SK-N-MC (cell line): Measurements from ENCODE around the gene ZFR2.

Experiments used
- DNase-seq: peaks from one replicate; pipeline ENCODE4 v3.0.0-alpha.2; 2011; ENCODE audit warnings: low read depth, low spot score
- H3K27ac ChIP-seq: fragments of 200-600 bp; sonication (generic); 2 replicates; pipeline ENCODE4 v1.5.1; 2016; ENCODE audit warnings: mixed run types
- H3K36me3 ChIP-seq: fragments of 200-600 bp; sonication (generic); 2 replicates; pipeline ENCODE4 v1.6.1; 2017; ENCODE audit warnings: antibody characterized with exemption, low read length, mixed read lengths; ENCODE audit not compliant: insufficient read depth
- H3K4me3 ChIP-seq: fragments of 200-600 bp; sonication (generic); 2 replicates; pipeline ENCODE4 v1.5.1; 2016
- H3K9ac ChIP-seq: fragments of 200-600 bp; sonication (generic); 2 replicates; pipeline ENCODE4 v1.8.0; 2017; ENCODE audit warnings: mixed run types, mixed read lengths; ENCODE audit not compliant: insufficient read length
- H3K9me3 ChIP-seq: fragments of 200-600 bp; sonication (generic); 2 replicates; pipeline ENCODE4 v1.6.1; 2017; ENCODE audit warnings: low read depth, mild to moderate bottlenecking, antibody characterized with exemption, low read length, moderate library complexity, mixed read lengths
- EZH2 ChIP-seq: fragments of 200-600 bp; sonication (generic); IDR thresholded peaks from one replicate; pipeline ENCODE4 v1.6.1; 2017; ENCODE audit warnings: antibody characterized with exemption
- FOXP2 ChIP-seq: optimal IDR thresholded peaks from 2 replicates; pipeline ENCODE3; 2011; ENCODE audit warnings: mild to moderate bottlenecking, moderate library complexity; ENCODE audit not compliant: insufficient read depth; ENCODE audit errors: extremely low read length, control extremely low read depth
- POLR2AphosphoS5 ChIP-seq: IDR thresholded peaks from 2 replicates; pipeline ENCODE4 v1.6.1; 2012; ENCODE audit warnings: mild to moderate bottlenecking, low read depth, low read length, borderline replicate concordance

Gene ZFR2

GRCh38 chr19:3857449-3858003, 11.3 kb downstream of the ZFR2 start:
- Histone ChIP-seq H3K27ac (no peak overlapping the region), H3K9me3 (no peaks in the 10 kb centered on the region), H3K36me3 (no peaks in the 10 kb centered on the region), H3K4me3 (no peak overlapping the region), H3K9ac (no peak overlapping the region)
- no peak for TF ChIP-seq EZH2
- TF ChIP-seq FOXP2, result no peak
- TF ChIP-seq POLR2AphosphoS5, result no peak
- no peak for DNase-seq

- Histone ChIP-seq H3K36me3 (no peaks in the 10 kb centered on the region), H3K4me3 (no peak overlapping the region), H3K27ac (no peak overlapping the region), H3K9me3 (no peaks in the 10 kb centered on the region), H3K9ac (no peak overlapping the region)
- TF ChIP-seq FOXP2, result no peak
- DNase-seq, result no peak
These were observed 13.5 kb downstream of the ZFR2 start for GRCh38 chr19:3855320-3855719.

DNA sequence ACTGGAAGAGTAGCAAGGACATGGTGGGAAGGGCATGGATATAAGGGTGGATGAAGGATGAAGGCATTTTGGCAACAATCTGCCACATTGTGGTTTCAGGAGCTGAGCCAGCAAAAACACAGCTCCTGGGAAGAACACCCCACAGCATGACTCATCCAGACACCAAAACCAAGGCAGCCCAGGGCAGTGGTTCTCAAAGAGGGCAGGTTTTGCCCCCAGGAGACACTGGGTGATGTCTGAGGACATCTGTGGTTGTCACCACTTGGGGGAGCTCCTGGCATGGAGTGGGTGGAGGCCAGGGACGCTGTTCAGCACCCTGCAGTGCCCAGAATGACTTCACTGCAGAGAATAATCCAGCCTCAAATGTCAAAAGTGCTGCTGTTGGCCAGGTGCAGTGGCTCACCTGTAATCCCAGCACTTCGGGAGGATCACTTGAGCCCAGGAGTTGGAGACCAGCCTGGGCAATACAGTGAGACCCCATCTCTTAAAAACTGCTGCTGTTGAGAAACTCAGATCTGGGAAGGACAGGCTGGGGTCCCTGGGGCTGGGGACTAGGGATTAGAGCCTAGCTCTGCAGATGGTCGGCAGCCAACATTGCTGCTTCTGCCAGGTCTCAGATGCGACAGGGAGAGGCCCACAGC, 16.1 kb downstream of the ZFR2 start:
- TF ChIP-seq FOXP2 (no peak), EZH2 (no peak), POLR2AphosphoS5 (no peak)
- no peak overlapping the region for H3K9ac ChIP-seq
- H3K27ac ChIP-seq, result no peak overlapping the region
- H3K4me3 ChIP-seq, result no peak overlapping the region
- H3K9me3 ChIP-seq, result no peaks in the 10 kb centered on the region
- DNase-seq, result no peak
- H3K36me3 ChIP-seq, result no peaks in the 10 kb centered on the region

DNA sequence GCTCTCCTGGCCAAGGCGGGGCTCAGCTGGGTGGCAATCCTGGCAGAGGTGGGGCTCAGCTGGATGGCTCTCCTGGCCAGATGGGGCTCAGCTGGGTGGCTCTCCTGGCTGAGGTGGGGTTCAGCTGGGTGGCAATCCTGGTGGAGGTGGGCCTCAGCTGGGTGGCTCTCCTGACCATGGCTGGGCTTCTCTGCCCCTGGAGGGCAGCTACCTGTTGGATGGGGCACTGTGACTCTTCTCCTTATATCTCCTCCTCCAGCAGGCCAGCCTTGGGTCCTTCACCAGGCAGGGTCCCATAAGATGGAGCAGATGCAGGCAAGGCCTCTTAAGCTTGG, 16.7 kb downstream of the ZFR2 start:
- Histone ChIP-seq H3K9ac (no peak overlapping the region), H3K4me3 (no peak overlapping the region), H3K27ac (no peak overlapping the region), H3K9me3 (no peaks in the 10 kb centered on the region), H3K36me3 (no peaks in the 10 kb centered on the region)
- TF ChIP-seq POLR2AphosphoS5 (no peak), FOXP2 (no peak), EZH2 (no peak)
- DNase-seq, result no peak

DNA sequence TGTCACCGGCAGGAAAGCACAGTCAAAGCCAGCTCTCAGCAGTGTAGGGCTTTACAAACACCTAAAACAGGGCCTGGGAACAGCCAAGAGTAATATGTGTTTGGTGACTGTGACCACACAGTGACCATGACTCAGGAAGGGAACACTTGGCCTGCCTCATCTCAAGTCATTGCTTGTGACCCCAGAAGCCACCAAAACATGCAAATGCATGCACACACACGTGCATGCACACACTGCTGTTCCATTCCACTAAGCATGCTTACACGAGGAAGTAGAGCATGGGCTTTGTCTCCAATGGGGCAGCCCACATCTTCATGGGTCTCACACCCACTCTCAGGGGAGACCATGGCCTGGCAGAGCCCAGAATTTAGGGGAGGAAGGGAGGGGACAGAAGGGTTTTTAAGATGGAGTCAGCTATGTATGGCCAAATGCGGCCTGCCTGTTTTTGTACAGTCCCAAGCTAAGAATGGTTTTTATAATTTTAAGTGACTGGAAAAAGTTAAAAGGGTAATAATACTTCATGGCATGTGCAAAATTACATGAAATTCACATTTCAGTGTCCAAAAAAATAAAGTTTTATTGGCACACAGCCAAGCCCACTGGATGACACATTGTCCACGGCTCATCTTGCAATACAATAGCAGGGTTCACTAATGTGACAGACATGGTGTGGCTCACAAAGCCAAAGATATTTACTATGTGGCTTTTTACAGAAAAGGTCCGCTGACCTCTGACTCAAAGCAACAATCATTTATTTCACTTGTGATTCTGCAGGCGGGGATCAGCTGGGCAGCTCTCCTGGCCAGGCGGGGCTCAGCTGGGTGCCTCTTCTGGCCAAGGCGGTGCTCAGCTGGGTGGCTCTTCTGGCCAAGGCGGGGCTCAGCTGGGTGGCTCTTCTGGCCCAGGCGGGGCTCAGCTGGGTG, 17.3 kb downstream of the ZFR2 start:
- no peak overlapping the region for H3K27ac ChIP-seq
- no peak for DNase-seq
- no peak overlapping the region for H3K4me3 ChIP-seq
- no peaks in the 10 kb centered on the region for H3K9me3 ChIP-seq
- H3K9ac ChIP-seq, result no peak overlapping the region
- no peaks in the 10 kb centered on the region for H3K36me3 ChIP-seq
- TF ChIP-seq EZH2 (no peak), POLR2AphosphoS5 (no peak), FOXP2 (no peak)

GRCh38 chr19:3850320-3850972, 18.4 kb downstream of the ZFR2 start:
- no peaks in the 10 kb centered on the region for H3K36me3 ChIP-seq
- no peak overlapping the region for H3K9ac ChIP-seq
- TF ChIP-seq POLR2AphosphoS5 (no peak), EZH2 (no peak), FOXP2 (no peak)
- no peaks in the 10 kb centered on the region for H3K9me3 ChIP-seq
- no peak for DNase-seq
- no peak overlapping the region for H3K27ac ChIP-seq
- no peak overlapping the region for H3K4me3 ChIP-seq

- Histone ChIP-seq H3K27ac (no peak overlapping the region), H3K9me3 (no peaks in the 10 kb centered on the region)
These were observed 19.1 kb downstream of the ZFR2 start for GRCh38 chr19:3849787-3850186.

DNA sequence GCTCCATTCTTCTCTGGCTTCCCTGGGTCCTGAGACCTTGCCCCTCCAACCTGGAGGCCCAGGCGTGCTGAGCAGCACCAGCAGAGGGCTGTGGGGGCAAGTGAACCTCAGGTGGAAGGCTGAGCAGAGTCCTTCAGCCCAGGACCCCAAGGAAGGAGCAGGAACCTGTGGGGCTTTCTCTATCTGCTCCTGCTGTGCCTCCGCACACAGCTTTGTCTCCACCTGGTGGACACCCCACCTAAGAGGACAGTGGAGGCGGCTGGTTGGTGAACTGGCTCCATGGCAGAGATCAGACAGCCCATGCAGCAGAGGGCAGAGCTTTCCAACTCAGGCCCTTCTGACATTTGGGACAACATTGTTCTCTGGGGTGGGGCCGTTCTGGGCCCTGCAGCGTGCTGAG, 19.7 kb downstream of the ZFR2 start:
- Histone ChIP-seq H3K27ac (no peak overlapping the region), H3K4me3 (no peak overlapping the region), H3K36me3 (no peaks in the 10 kb centered on the region), H3K9me3 (no peaks in the 10 kb centered on the region), H3K9ac (no peak overlapping the region)
- DNase-seq, result no peak
- TF ChIP-seq FOXP2 (no peak), POLR2AphosphoS5 (no peak), EZH2 (no peak)

More at GRCh38 chr19:3849787-3850186, 19.1 kb downstream of the ZFR2 start:
- TF ChIP-seq FOXP2, result no peak
- TF ChIP-seq POLR2AphosphoS5, result no peak
- no peak for TF ChIP-seq EZH2
- Histone ChIP-seq H3K9ac (no peak overlapping the region), H3K4me3 (no peak overlapping the region), H3K36me3 (no peaks in the 10 kb centered on the region)
- DNase-seq, result no peak

DNA sequence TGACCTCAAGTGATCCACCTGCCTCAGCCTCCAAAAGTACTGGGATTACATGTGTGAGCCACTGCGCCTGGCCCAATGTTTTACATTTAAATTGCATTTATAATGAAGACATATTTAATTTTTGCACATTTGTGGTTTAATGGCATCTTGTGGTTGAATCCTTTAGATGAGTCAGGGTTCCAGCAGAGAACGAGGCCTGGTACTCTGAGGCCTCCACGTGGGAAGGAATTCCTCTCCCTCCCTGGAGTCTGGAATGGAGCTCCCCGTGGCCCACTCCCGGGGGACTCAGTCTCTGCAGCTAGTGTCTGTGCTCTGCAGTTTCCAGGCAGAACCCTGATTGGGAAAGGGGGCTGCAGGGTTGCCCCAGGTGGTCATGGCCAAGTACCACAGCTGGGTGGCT, 24.2 kb downstream of the ZFR2 start:
- Histone ChIP-seq H3K4me3 (no peak overlapping the region), H3K9me3 (no peaks in the 10 kb centered on the region), H3K27ac (no peak overlapping the region), H3K9ac (no peak overlapping the region), H3K36me3 (no peaks in the 10 kb centered on the region)
- TF ChIP-seq POLR2AphosphoS5, result no peak
- DNase-seq, result peak; percentile 34
